Thyroid gland (tissue), 4 donors: ENCODE results near the gene ZNF799.

Experiments
- POLR2A ChIP-seq, 2 donors: fragments of 450-650 bp; IDR thresholded peaks; one replicate each; pipeline ENCODE4 v1.6.1; 2017; ENCODE audit warnings: antibody characterized with exemption in 2 of 2, mild to moderate bottlenecking in 2 of 2, moderate library complexity in 1 of 2
- TF ChIP-seq, protein P1 (sequence below), 6 experiments: fragments of 200-600 bp in 3 of 6; fragments of 450-650 bp in 3 of 6; sonication (generic) in 3 of 6; IDR thresholded peaks; one replicate each; pipeline ENCODE4 v1.5.1; 2016 to 2019; ENCODE audit warnings: antibody characterized with exemption in 6 of 6, mild to moderate bottlenecking in 2 of 6, inconsistent platforms in 1 of 6, moderate library complexity in 1 of 6

- TF ChIP-seq, protein P1, sequence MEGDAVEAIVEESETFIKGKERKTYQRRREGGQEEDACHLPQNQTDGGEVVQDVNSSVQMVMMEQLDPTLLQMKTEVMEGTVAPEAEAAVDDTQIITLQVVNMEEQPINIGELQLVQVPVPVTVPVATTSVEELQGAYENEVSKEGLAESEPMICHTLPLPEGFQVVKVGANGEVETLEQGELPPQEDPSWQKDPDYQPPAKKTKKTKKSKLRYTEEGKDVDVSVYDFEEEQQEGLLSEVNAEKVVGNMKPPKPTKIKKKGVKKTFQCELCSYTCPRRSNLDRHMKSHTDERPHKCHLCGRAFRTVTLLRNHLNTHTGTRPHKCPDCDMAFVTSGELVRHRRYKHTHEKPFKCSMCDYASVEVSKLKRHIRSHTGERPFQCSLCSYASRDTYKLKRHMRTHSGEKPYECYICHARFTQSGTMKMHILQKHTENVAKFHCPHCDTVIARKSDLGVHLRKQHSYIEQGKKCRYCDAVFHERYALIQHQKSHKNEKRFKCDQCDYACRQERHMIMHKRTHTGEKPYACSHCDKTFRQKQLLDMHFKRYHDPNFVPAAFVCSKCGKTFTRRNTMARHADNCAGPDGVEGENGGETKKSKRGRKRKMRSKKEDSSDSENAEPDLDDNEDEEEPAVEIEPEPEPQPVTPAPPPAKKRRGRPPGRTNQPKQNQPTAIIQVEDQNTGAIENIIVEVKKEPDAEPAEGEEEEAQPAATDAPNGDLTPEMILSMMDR (IDR thresholded peaks at IDR 0.05): no peak
- no peak for TF ChIP-seq POLR2A (IDR thresholded peaks at IDR 0.05)
Measured at GRCh38 chr19:12450844-12451243, 49.8 kb upstream of the ZNF799 start.
